Spleen (tissue), 7 donors: ENCODE data around the gene KRT85.

Experiments
- CTCF ChIP-seq, 11 experiments: fragments of 200-600 bp in 7 of 11; fragments of 450-650 bp in 4 of 11; sonication (generic) in 4 of 11; IDR thresholded peaks in 8 of 11; conservative IDR thresholded peaks in 3 of 11; 1 replicate in 7 of 11; 2 replicates in 4 of 11; pipeline versions ENCODE4 v1.4.0 to v1.8.0; 2016 to 2021; ENCODE audit warnings: antibody characterized with exemption in 11 of 11, inconsistent platforms in 4 of 11, mild to moderate bottlenecking in 1 of 11
- POLR2A ChIP-seq, 3 donors: fragments of 450-650 bp; IDR thresholded peaks; one replicate each; pipeline ENCODE4 v1.5.1; 2017; ENCODE audit warnings: antibody characterized with exemption in 3 of 3, mild to moderate bottlenecking in 1 of 3
- donor health status: DM: no; HTN: no; CAD: no; lungs with moderate emphysema.
- donor health status: DM: no; HTN: no; CAD: no.
- donor health status: DM: no; HTN: no; CAD: no.

GRCh38 chr12:52370926-52371608 lies 3.8 kb upstream of the KRT85 start:
- TF ChIP-seq CTCF (IDR thresholded peaks at IDR 0.05 in 8 of 11, conservative IDR thresholded peaks at IDR 0.05 in 3 of 11) (no peak), POLR2A (IDR thresholded peaks at IDR 0.05) (no peak)
